DMS 273 treated with DMSO at 0.1 percent for 48 hours (cell line): Measurements from ENCODE around the gene LMO3.

Experiments
- DNase-seq: peaks from one replicate; lab custom pipeline; 2025; lab: John Stamatoyannopoulos, UW

LMO3 gene

DNA sequence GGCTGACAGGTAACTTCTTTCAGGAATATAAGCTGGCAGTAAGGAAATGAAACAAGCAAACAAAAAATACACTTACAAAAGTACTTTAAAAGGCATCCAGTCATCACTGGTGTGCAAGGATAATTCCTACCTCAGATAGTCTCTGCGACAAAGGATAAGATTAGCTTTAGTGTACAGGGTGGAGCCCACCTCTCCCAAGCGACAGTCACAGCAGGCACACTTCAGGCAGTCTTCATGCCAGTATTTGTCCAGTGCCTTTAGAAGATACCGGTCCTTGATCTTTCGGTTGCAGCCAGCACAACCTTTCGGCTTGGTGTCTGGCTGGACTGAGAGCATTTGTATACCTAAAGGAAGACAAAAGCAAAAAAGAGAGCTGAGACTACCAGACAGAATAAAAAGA lies 5.4 kb downstream of the LMO3 start:
- no peak for DNase-seq

DNA sequence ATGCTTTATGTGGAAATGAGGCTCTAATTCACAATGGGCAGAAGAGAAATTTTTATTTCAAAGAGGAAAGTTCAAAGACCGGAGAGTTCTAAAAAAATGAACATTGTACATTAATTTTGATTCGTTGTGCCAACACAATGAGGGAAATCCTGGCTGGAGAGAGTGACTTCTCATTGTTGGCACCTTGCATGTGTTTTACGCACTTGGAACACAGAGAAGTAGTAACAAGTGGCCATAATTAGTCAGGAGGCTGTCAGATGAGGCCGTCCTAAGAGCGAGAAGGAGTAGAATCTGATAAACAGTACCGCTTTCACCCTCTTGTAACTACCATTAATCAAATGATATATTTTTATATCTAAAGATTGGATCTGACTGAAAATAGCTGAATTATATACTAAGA lies 6.9 kb downstream of the LMO3 start:
- DNase-seq = no peak

DNA sequence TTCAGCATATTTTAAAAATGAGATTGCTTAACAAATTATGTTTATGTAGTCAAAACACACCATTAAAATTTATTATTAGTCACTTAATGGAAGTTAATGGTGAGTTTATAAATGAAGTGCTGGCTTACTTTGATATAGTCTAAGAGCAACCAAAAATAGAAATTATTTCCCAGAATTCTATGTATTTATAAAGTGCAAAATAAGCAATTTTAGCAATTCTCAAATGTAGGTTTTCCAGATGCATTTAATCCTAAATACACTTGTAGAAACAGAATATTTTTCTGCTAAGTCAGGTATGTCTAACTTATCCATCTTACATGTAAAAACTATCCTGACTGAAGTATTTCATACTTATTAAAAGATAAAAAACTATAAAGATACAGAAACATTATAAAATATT lies 11.2 kb downstream of the LMO3 start:
- DNase-seq = no peak

DNA sequence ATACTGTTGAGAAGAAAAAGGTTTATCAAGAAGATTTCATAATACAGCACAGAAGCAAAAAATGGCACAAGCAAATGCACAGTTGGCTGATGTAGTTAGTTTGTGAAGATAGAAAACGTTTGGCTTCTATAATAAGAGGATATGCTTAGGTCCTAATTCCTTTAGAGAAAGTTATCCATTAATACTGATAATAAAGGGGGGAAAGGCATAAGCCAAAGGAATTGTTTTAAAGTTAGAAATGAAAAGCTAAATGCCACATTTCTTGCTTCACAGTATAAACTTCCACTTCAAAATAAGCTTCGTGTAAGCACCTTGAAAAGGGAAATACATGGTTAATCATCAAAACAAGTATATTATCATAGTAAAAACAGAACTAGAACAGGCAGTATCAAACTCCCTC lies 12.4 kb downstream of the LMO3 start:
- no peak for DNase-seq

DNA sequence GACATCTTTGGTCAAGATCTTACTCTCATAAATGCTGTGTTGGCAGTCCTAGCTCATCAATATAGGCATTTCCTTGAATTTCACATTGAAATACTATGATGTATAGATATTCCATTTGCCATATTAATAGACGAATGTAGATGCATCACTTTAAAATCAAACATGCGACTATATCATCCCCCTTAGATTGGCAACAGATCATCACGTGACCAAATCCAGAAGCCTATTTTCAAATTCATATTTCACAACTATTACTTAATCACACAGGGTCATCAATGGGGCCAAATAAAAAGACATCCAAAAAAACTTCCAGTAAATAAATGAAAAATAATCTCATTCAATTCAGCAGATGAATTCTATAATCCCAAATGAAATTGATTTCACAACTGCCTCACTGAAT lies 15.3 kb downstream of the LMO3 start:
- no peak for DNase-seq

DNA sequence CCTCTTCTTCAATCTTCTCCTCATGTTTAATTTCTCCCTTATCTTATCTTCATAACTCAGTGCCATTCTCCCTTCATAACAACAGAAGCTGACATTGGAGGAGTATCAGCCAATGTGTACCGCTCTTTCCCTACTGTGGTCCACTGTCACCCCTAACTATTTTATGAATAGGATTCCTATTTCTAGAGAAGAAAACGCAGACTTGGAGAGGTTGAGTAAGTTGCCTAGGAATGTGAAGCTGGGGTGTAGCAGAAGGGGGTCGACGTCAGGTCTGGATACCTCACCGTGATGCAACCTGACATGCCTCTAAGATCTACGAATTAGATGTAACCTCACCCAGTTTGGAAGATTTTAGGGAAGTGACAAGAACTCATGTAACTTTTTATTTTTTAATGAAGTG lies 17.1 kb downstream of the LMO3 start:
- no peak for DNase-seq

DNA sequence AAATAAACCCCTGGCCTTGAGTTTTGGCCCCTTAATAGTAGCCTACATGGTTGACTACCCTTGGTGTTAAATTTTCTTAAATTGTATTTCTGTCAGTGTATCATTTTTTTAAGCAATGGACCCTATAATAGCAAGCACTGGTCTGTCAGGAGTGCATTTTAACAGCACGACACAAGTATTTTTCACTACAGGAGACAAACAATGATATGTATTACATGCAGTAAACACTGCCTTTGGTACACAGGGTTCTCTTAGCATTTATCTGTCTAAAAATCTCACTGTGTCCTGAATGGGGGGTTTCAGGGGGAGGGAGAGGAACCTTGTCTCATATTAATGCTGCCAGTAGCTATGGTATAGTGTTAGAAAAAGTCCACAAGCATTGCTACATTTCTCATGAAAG lies 18.4 kb downstream of the LMO3 start:
- DNase-seq = no peak

DNA sequence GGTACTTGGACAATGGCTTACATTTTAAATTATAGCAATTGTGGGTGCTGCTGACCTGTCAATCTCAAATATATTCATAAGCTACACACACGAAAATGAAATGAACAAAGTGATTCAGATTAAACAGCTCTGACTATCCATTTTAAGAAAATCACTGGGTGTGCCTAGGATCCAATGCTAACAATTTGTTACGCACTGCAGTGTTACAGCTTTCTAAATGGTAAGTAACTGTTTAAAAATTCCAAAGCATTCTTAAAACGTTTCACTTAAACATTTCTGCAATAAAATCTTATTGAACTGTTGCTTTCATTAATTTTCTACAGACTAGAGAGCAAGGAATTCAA lies 18.9 kb downstream of the LMO3 start:
- no peak for DNase-seq

DNA sequence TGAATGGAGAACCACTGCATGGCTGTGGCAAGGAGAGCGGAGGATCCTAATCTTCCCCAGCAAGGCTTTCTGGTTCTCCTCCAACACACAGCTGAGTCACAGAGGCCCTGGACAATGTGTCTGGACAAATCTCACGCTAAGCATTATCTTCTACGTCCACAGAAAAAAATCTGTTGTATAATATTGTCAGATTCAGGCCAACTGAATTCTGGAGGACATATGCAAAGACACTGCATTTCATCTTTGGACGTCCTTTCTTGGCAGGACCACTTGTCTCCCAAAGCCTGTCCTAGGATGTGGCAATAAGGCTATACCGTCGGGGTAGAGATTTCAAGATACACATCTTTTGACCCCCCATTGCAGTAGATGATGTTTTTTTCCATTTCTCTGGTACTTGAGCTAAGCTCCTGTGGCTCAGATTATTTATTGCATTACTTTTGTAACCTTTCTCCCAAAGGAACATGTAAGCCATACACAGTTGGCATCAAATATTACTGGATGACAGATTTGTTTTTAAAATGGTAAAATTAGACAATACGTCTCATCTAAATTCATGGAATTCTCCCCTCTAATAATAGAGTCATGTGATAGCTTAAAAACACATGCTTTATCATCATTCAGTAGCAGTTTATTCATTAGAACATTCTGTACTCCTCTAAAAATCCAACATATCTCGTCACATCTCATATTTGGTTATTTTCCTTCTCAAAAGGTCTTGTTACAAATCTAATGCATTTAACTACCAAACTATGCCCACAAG lies 19.4 kb downstream of the LMO3 start:
- DNase-seq = no peak

DNA sequence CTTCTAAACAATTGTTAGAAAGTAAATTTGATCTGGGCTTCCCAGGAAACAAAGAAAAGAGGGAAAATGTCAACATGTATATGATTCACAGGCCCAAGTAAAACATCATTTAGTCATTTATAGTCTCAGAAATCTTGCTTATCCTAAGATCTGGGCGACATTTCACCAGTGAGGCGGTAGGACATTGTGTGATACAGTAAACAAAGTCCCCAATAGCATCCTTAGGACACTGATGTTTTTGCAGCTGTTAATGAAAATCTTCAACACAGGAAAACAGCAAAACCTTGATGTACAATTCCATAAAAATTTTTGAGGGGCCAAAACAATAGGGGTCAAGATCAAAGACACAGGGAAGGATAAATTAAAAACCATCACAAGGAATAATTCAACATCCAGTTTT lies 20.2 kb downstream of the LMO3 start:
- no peak for DNase-seq

DNA sequence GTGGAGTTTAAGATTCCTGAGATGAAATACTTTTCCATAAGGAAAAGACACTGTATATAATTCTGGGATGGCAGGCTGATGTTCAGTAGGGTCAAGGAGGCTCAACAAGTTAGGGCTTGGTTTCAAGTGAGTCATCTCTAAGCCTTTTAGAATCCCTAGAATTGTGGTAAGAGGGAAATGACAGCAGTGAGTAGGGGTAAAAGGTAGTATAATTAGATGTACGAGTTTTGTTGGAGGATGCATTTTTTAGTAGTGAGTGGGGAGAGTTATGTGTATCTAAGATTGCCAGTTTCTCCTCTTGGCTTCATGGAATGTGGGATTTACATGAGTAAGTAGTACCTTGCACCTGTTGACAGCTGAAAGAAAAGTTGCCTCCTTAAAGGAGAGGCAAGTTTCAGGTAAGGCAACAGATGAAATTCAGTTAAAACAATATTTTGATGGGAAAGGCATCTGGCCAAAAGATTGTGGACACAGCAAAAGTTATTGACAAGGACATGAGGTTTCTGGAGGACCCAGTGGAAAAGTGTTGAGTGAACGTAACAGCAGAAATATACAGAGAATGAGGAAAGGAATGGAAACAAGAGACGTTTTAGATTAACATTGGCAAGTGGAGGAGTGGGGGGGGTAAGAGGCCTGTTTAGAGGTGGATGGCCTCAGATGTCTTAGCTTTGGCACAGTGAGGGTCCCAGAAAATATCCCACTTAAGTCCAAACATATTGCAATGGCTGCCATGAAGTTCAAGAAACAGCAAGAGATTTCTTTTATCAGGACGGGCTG lies 21.8 kb downstream of the LMO3 start:
- DNase-seq = no peak

DNA sequence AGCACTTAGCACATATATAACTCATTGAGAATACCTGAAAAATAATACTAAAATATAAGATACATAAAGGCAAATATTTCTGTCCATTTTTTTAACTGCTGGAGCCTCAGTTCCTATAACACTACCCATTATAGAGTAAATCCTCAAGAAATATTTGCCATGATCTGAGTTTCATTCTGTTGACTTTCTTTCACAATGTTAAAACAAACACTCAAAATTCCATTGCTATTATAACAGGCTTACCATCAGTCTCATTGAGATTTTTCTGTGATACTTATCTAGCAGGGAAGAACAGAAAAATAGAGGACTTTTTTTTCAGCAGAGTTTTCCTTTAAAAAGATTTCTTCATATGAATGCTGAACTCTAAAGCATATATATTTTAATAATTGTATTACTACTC lies 24.5 kb downstream of the LMO3 start:
- DNase-seq = no peak

DNA sequence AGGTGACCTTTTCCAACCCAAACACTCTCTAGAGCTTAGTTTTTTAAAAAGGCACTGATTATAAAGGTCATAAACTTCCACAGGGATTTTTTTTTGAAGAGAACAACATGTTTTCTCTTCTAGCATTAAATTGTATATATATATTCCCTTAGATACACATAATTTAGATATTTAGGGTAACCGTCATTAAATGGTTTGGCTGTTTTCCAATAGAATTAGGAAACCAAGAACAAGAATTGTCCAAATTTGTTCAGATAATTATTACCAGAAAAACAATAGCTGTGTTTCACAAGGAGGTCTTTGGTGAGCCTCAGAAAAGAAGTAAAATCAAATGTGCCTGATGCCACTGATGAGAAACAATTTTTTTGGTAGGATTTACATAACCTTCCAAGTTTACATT lies 26.9 kb downstream of the LMO3 start:
- no peak for DNase-seq

DNA sequence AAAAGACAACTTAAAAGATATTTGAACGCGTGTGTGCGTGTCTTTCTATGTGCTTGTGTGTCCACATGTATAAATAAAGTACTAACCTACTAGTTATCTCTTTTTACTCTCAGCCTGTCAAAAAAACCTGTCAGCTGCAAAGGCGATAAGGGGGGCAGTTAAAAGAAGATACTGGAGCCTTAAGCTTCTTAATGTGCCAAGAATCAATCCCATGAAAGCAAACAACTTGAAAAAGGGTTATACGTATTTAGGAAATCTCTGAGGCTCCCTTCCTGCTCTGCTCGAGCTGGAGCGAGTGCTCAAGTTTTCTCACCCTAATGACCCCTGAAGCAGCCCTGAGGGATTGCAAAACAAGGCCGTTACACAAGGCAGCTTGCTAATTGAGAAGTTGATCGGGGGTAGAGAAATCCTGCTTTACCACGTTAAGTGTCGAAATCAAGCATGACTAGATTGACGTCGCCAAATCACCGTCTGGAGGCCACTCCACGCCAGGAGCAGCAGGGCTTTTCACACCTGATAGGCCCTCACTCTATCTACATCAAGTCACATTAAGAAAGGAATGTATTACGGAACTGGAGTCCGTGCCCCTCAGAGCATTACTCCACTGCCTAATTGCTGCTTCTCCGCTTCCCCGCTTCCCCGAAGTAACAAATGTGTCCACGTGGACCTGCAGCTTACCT lies 32.4 kb downstream of the LMO3 start:
- DNase-seq = no peak

DNA sequence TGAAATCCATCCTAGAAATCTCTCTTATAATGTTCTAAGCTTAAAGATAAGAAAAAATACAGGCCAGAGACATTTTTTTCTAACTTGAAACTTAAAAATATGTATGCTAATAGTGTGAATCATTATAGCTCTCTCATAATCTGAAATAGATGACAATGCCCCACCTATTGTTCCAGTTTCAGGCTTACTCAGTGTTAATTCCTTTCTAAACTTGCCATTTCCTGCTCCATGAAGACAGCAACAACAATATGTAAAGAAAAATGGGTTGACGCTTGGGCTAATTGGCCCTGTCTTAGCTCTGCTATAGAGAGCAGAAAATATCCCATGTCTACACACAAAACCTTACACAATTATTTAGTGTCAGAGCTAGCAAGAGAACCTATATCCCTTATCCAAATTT lies 37.1 kb downstream of the LMO3 start:
- DNase-seq = no peak

DNA sequence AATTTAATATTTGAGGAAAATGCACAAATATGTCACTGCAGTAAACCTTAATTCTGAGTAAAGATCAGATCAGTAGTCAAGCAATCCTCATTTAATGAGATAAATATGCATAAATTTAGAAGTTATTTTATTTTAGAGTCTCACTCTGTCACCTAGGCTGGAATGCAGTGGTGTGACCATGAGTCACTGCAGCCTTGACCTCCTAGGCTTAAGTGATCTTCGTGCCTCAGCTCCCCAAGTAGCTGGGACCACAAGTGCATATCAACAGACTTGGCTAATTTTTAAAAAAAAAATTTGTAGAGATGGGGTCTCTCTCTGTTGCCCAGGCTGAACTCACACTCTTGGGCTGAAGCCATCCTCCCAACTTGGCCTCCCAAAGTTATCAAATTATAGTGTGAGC lies 41.3 kb downstream of the LMO3 start:
- DNase-seq = no peak

DNA sequence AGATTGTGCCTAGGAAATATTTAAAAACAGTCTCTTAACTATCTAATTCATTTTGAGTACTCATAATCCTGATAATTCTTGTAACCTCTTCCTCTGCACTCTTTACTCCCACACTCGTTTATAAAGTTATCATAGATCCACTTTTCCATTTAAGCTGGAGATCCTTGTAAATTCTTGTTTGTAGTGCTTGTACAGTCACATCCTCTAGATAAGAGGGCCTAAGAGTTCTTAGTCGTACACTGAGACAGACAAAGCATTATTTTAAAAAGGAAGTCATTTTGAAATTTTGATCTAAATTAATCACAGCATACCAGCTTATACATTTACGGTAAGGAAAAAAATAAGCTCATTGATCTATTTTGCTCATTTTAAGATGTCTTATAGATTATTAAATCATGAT lies 42.5 kb downstream of the LMO3 start:
- no peak for DNase-seq

DNA sequence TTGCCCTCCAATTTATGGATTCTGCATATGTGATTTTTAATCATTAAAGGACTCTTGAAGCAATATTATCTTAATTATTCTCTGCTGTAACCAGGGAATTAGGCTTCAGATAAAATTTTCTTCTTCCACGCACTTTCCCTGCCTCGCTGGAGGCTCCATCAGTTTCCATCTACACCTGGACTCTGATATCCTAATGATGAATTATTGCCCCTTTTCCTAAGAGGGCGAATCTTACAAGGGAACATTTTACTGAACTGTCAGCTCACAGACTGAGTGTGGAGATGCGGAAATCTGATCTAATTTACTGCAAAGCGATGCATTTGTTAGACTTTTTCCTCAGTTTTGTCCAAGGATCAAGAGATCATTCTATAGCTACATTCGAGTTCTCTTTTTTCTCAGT lies 43.0 kb downstream of the LMO3 start:
- no peak for DNase-seq

DNA sequence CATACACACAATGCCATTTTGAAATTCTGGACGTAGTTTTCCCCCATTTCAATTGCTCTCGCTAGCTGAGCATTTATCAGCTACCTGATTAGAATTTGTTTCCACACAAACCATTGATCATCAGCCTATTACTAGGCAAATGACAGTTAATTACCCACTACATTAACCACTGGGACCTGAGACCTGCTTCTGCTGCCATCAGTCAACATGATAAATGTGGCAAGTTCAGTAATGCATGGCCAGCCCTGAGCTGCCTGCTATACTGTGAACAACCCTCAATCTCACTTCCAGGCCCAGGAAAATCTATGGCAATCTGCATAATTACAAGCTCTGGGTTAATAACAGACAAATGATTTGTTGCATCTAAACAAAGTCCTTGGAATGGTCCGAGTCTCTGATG lies 43.5 kb downstream of the LMO3 start:
- DNase-seq = no peak

DNA sequence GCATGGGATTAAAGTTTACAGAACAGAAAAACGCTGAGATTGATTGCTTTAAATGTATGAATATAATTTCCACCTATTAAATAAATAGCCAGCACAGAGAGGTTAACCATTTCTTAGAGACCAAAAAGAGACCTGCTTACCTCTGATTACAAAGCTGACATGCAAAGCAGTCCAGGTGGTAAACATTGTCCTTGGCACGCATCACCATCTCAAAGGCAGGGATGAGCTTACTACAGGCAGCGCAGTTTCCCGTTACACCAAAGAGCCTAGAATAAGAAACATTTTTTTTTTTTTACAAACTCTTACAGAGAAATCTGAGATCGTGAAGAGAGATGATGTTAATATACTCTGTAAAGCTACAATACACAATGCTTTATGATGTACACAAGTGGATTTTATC lies 45.7 kb downstream of the LMO3 start:
- no peak for DNase-seq

DNA sequence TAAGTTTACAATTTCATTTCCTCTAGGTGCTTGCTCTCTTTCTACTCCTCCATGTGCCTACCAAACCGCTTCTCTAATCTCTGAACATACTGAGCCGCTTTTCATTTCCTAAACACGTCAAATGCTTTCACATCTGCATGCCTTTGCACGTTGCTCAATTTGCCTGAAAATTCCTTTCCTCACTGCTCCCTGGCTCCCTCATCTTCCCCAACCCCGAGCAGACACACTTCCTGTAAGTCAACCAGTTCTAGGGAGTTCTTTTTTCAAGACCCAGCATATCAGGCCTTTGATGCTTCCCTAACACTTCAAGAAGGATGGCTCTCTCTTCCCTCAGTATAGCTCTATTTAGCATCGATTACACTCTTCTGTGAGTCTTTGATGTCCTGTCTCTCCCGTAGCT lies 50.3 kb downstream of the LMO3 start:
- no peak for DNase-seq

DNA sequence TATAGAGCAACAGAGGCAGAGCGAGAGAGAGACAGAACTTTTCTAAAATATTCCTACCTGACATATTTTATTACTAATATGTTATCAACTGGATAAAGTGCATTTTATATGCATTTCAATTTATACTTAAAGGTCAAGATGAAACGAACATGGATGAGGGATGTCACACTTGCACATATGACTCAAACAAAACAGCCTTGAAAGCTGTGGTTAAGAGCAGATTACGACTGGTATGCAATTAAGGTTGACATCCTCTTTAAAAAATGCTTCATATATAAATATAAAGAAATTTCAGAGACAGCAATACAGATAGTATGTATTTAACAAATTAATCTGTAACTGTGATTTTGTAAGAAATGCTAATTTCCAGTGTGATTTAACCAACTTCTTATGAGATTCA lies 52.5 kb downstream of the LMO3 start:
- DNase-seq = no peak

DNA sequence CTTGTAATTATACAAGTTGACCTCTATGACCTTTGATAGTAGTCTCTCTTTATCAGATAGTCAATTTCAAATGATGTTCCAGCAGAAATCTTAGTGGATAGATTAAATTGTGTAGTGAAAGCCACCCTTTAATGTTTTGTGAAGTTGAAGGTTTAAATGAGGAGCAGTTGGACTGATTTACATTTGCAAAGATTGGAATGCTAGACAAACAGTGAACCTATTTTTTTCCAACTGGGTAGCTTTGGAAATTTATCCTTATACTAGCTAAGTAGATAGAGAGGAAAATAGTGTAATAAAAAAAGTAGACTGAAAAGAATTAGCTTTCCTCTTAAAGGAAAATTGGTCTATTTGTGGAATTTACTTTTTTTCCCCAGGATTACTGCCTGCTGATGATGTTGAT lies 53.7 kb downstream of the LMO3 start:
- DNase-seq = no peak
